PC-3 (cell line): Measurements from ENCODE around the gene SP9. TPM values are rescaled to one million over a fixed set of nuclear protein-coding genes. Genes with fewer than 3 reads are reported as not detected.

Experiments
- ATAC-seq: fragments of 200-7000 bp; cut with Tn5 transposase; 2 replicates; pipeline ENCODE4 v1.9.1; 2020; ENCODE audit warnings: mild to moderate bottlenecking, moderate library complexity
- BruUV-seq: library from RNA; stranded (reverse); fragments of 400-500 nt; replicated peaks from 2 replicates; lab custom pipeline; 2021; lab: Mats Ljungman, UMichigan
- CTCF ChIA-PET: fragments of 300-600 bp; sonication (Branson Sonifier 250); formaldehyde crosslinking; loops from one replicate; lab custom pipeline; 2022; ENCODE audit warnings: antibody characterized with exemption; lab: Charles Lee
- POLR2A ChIA-PET: fragments of 300-600 bp; sonication (Branson Sonifier 250); formaldehyde crosslinking; loops from one replicate; lab custom pipeline; 2022; ENCODE audit warnings: antibody characterized with exemption; ENCODE audit not compliant: unreplicated experiment; lab: Charles Lee
- DNase-seq: peaks from one replicate; pipeline ENCODE4 v3.0.0-alpha.2; 2015
- H2AFZ ChIP-seq: fragments of 300-600 bp; sonication (generic); 2 replicates; pipeline ENCODE4 v1.6.0; 2016; ENCODE audit warnings: antibody characterized with exemption, low read length
- H3F3A ChIP-seq: fragments of 300-600 bp; sonication (generic); one replicate; pipeline ENCODE4 v1.6.0; 2017; ENCODE audit warnings: antibody characterized with exemption, low read length, control low read depth, mild to moderate bottlenecking; ENCODE audit not compliant: unreplicated experiment
- H3K27ac ChIP-seq: fragments of 300-600 bp; sonication (generic); 2 replicates; pipeline ENCODE4 v1.5.1; 2016; ENCODE audit warnings: mild to moderate bottlenecking, low read length
- H3K27me3 ChIP-seq: fragments of 300-600 bp; sonication (generic); 2 replicates; pipeline ENCODE4 v1.6.1; 2016; ENCODE audit warnings: low read length, mixed read lengths
- H3K36me3 ChIP-seq: fragments of 300-600 bp; sonication (generic); 2 replicates; pipeline ENCODE4 v1.6.1; 2016; ENCODE audit warnings: low read depth, mixed run types, low read length, mixed read lengths
- H3K4me1 ChIP-seq: fragments of 300-600 bp; sonication (generic); 2 replicates; pipeline ENCODE4 v1.5.1; 2016; ENCODE audit warnings: low read length; ENCODE audit not compliant: insufficient read depth
- H3K4me2 ChIP-seq: fragments of 300-600 bp; sonication (generic); 2 replicates; pipeline ENCODE4 v1.6.0; 2016; ENCODE audit warnings: low read length
- H3K4me3 ChIP-seq: fragments of 300-600 bp; sonication (generic); 2 replicates; pipeline ENCODE4 v1.5.1; 2016; ENCODE audit warnings: mild to moderate bottlenecking, low read length, mixed read lengths
- H3K79me2 ChIP-seq: fragments of 300-600 bp; sonication (generic); 2 replicates; pipeline ENCODE4 v1.6.1; 2017; ENCODE audit warnings: low read length, mixed read lengths
- H3K9ac ChIP-seq: fragments of 300-600 bp; sonication (generic); 2 replicates; pipeline ENCODE4 v1.6.0; 2016; ENCODE audit warnings: mild to moderate bottlenecking, low read length
- H3K9me2 ChIP-seq: fragments of 300-600 bp; sonication (generic); replicated peaks from 2 replicates; pipeline ENCODE4 v1.6.1; 2016; ENCODE audit warnings: mixed run types, low read length, mixed read lengths
- H3K9me3 ChIP-seq: fragments of 300-600 bp; sonication (generic); 2 replicates; pipeline ENCODE4 v1.6.1; 2016; ENCODE audit warnings: low read length, mixed read lengths
- H4K20me1 ChIP-seq: fragments of 300-600 bp; sonication (generic); 2 replicates; pipeline ENCODE4 v1.6.1; 2016; ENCODE audit warnings: low read length, mixed read lengths
- EZH2 ChIP-seq: fragments of 300-600 bp; sonication (generic); IDR thresholded peaks from one replicate; pipeline ENCODE4 v1.6.1; 2017; ENCODE audit warnings: antibody characterized with exemption, mild to moderate bottlenecking, low read length; ENCODE audit not compliant: unreplicated experiment
- EZH2phosphoT487 ChIP-seq: fragments of 300-600 bp; sonication (generic); IDR thresholded peaks from 2 replicates; pipeline ENCODE4 v1.6.1; 2018; ENCODE audit warnings: mild to moderate bottlenecking, antibody characterized with exemption, low read length, borderline replicate concordance
- intact Hi-C: fragments of 100-400 bp; cut with micrococcal nuclease; formaldehyde crosslinking; loops from 2 replicates; pipeline ENCODE4 v1.9.0; 2023
- total RNA-seq: library from RNA; depleted of rRNA; stranded (reverse); fragments of >200 nt; gene quantifications from 2 replicates; pipeline ENCODE4 v1.2.3, GENCODE V29; 2014
- TF ChIP-seq, protein P1 (sequence below): fragments of 300-600 bp; sonication (generic); conservative IDR thresholded peaks from 2 replicates; pipeline ENCODE4 v1.5.1; 2017; ENCODE audit warnings: antibody characterized with exemption, low read depth, mild to moderate bottlenecking, low read length

The SP9 gene
- total RNA-seq, 1 experiment from 2014 or later = not detected

- BruUV-seq = no TSS peak
- Histone ChIP-seq H3K9ac (no peak overlapping the region), H3F3A (no peaks in the 10 kb centered on the region), H4K20me1 (no peaks in the 10 kb centered on the region), H3K79me2 (no peaks in the 10 kb centered on the region), H3K4me2 (peak overlapping the region; percentile 83), H3K4me1 (peaks cover 4% of the 10 kb centered on the region; the same call in 1 of the 2 replicates), H3K4me3 (peak overlapping the region; percentile 74; the same call in 1 of the 2 replicates), H3K9me3 (no peaks in the 10 kb centered on the region), H2AFZ (peak overlapping the region; percentile 93), H3K9me2 (no peaks in the 10 kb centered on the region), H3K27me3 (no peaks in the 10 kb centered on the region), H3K27ac (no peak overlapping the region), H3K36me3 (no peaks in the 10 kb centered on the region)
- TF ChIP-seq, protein P1, sequence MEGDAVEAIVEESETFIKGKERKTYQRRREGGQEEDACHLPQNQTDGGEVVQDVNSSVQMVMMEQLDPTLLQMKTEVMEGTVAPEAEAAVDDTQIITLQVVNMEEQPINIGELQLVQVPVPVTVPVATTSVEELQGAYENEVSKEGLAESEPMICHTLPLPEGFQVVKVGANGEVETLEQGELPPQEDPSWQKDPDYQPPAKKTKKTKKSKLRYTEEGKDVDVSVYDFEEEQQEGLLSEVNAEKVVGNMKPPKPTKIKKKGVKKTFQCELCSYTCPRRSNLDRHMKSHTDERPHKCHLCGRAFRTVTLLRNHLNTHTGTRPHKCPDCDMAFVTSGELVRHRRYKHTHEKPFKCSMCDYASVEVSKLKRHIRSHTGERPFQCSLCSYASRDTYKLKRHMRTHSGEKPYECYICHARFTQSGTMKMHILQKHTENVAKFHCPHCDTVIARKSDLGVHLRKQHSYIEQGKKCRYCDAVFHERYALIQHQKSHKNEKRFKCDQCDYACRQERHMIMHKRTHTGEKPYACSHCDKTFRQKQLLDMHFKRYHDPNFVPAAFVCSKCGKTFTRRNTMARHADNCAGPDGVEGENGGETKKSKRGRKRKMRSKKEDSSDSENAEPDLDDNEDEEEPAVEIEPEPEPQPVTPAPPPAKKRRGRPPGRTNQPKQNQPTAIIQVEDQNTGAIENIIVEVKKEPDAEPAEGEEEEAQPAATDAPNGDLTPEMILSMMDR = no peak
- no peak for TF ChIP-seq EZH2
- TF ChIP-seq EZH2phosphoT487 = no peak
- ATAC-seq = no peak
- CTCF ChIA-PET = no interaction called here
- intact Hi-C loops = loop anchor here (5.0 kb wide), 1 partner anchor 71 kb away; no protein-coding TSS in a partner anchor
- POLR2A ChIA-PET = no interaction called here
- DNase-seq = no peak
Measured at GRCh38 chr2:174333017-174333371, 1.8 kb upstream of the SP9 start.

GRCh38 chr2:174333372-174334277 lies 1.1 kb upstream of the SP9 start:
- BruUV-seq = no TSS peak
- POLR2A ChIA-PET = no interaction called here

GRCh38 chr2:174334278-174334715 lies 457 bp upstream of the SP9 start:
- Histone ChIP-seq H3K36me3 (no peaks in the 10 kb centered on the region), H3K4me3 (no peak overlapping the region), H3K79me2 (no peaks in the 10 kb centered on the region), H3F3A (no peaks in the 10 kb centered on the region), H3K9me2 (no peaks in the 10 kb centered on the region), H3K9ac (no peak overlapping the region), H3K4me1 (peaks cover 4% of the 10 kb centered on the region; the same call in 1 of the 2 replicates), H2AFZ (no peak overlapping the region), H4K20me1 (no peaks in the 10 kb centered on the region), H3K27me3 (no peaks in the 10 kb centered on the region), H3K27ac (no peak overlapping the region), H3K9me3 (no peaks in the 10 kb centered on the region), H3K4me2 (no peak overlapping the region)
- BruUV-seq = no TSS peak
- ChIA-PET POLR2A (no interaction called here), CTCF (no interaction called here)
- DNase-seq (no peak), ATAC-seq (no peak)
- TF ChIP-seq EZH2 = no peak
- TF ChIP-seq EZH2phosphoT487 = no peak
- TF ChIP-seq, protein P1 = no peak
- intact Hi-C loops = loop anchor here (5.0 kb wide), 1 partner anchor 72 kb away; no protein-coding TSS in a partner anchor

More at GRCh38 chr2:174333372-174334277, 1.1 kb upstream of the SP9 start:
- Histone ChIP-seq H3K4me3 (0 out of 2 replicates have a peak overlapping the region, but pooled peaks have one; percentile 14), H3K9ac (no peak overlapping the region), H2AFZ (peak overlapping the region; percentile 56), H3K27me3 (no peaks in the 10 kb centered on the region), H3K27ac (no peak overlapping the region), H3K79me2 (no peaks in the 10 kb centered on the region), H3K36me3 (no peaks in the 10 kb centered on the region), H4K20me1 (no peaks in the 10 kb centered on the region), H3K9me3 (no peaks in the 10 kb centered on the region), H3F3A (no peaks in the 10 kb centered on the region), H3K9me2 (no peaks in the 10 kb centered on the region), H3K4me2 (peak overlapping the region; percentile 83; the same call in 1 of the 2 replicates), H3K4me1 (peaks cover 4% of the 10 kb centered on the region; the same call in 1 of the 2 replicates)
- CTCF ChIA-PET = no interaction called here
- DNase-seq (no peak), ATAC-seq (no peak)
- TF ChIP-seq EZH2phosphoT487 (no peak), EZH2 (no peak)
- intact Hi-C loops = loop anchor here (5.0 kb wide), 1 partner anchor 71 kb away; no protein-coding TSS in a partner anchor
